Activated CD8-positive, alpha-beta memory T cell treated with anti-CD3 and anti-CD28 coated beads for 36 hours (primary cell): Measurements from ENCODE around the gene ALG13. TPM values are rescaled to one million over a fixed set of nuclear protein-coding genes. Genes with fewer than 3 reads are reported as not detected.
"Not testable (repeated sequence)": the region's sequence is repeated elsewhere in the genome, so short reads cannot be mapped to it uniquely, and the experiment has no call there.

Experiments used
- CTCF ChIA-PET: fragments of 350-600 bp; sonication (Branson Sonifier 250); formaldehyde crosslinking; loops from one replicate; lab custom pipeline; 2021; ENCODE audit warnings: antibody characterized with exemption; lab: Charles Lee
- POLR2A ChIA-PET: fragments of 350-600 bp; sonication (Branson Sonifier 250); formaldehyde crosslinking; loops from one replicate; lab custom pipeline; 2021; ENCODE audit warnings: antibody characterized with exemption; lab: Charles Lee
- total RNA-seq, 2 experiments: library from RNA; stranded (reverse); gene quantifications; one replicate each; pipeline ENCODE4 v1.2.3, GENCODE V29; 2021

Gene ALG13
- total RNA-seq, 2 experiments from 2014 or later: 47.6 to 50.9 TPM

DNA sequence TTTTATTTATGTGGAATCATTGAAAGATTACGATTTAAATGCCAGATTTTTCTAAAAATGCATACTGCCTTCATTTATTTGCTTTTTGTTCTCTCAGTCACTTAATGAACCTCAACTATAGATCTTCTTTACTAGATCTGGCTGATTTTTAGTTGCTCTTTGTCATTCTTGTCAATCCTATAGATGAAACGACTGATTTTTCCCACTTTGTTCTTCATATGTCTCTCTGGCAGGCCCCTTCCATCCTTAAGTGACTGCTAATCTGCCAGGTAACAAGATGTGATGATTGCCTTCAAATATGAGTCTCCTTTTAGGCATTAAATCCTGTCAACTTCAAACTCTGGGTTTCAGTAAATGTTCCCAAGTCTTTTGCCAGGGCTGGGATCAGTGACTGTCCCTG, 61.0 kb downstream of the ALG13 start:
- CTCF ChIA-PET: no interaction called here
- POLR2A ChIA-PET: no interaction called here

DNA sequence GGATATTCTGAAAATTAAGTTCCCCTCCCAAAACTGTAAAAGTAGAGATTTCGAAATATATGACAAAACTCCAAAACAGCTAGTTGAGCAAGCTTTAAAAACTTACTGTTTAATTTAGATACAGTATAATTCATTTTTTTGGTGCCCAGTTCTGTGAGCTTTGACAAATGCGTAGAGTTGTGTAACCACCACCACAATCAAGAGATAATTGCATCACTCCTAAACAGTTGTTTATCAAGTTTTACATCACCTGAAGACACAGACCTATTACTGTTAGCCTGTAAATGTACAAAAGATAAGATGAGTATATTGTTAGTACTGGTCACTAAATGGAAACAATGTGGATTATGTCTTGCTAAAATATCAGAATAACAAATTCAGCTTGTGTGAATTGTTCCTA, 62.3 kb downstream of the ALG13 start:
- CTCF ChIA-PET: no interaction called here
- POLR2A ChIA-PET: no interaction called here

DNA sequence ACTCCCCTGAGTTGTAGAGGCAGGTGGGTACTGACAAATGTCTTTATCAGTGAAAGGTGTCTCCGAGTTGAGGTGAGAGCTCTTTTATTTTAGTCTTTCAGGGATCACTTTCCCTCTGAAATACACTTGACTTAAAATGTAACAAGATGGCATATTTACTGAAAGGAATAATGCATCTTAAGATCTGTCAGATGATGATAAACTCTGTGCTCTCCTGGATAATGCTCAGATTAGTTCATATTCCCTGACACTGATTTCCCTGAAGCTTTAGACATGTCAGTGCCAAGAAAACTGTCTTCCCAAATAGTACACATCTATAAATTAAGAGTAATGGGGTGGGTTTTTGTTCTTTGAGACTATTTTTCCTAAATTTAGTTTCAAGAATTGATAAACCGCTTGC, 75.5 kb downstream of the ALG13 start:
- POLR2A ChIA-PET: no interaction called here
- CTCF ChIA-PET: no interaction called here

DNA sequence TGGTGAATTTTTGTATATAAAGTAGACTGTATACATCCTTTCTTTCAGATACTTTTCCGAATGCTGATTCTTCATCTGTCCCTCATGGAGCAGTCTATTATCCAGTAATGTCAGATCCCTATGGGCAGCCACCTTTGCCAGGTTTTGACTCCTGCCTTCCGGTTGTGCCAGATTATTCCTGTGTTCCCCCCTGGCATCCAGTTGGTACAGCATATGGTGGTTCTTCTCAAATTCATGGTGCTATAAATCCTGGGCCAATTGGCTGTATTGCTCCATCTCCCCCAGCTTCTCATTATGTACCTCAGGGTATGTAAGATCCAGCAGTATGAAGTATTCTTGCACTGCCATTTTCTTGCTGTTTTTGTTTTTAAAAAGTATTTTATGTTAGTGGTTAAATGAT, 78.7 kb downstream of the ALG13 start:
- ChIA-PET POLR2A (no interaction called here), CTCF (no interaction called here)

DNA sequence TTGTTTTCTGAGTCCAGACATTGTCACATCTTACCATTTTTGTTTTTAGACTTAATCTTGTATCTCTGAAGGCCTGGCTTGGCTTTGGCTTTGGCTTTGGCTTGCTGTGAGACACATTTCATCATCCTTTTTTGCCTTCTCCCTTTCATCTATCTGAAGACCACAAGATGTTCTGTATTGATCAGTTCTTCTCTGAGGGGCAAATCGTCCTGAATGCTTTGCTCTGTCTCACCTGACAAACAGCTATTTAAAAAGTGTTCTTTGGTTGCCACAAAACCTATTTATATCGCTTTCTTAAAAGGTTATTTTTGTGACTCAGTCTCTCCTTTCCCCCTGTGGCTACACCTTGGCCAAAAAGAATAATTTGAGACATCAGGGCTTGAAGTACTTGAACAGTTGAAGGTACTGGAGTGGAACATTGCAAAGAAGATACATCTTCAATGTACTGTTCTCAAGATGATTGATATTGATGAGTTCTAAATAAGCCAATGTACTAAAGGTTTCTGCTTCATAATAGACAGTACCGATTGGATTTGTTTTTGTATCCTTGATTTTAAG, 80.7 kb downstream of the ALG13 start:
- ChIA-PET POLR2A (no interaction called here), CTCF (no interaction called here)

DNA sequence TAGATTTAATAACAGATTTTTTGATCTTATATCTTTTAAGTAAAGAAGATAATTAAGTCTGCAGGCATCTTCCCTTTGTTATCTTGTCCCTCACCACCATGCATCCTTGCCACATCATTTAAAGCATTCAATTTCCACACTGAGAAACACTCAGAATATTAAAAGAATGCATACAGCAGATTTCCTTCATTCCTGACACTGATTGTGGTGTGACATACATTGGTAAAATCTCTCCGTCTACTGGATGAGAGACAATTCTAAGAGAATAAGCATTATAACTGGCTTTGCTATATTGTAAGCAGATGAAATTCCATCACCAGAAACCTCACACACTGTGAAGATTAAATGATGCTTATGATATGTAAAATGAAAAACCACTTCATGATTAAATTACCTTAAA, 97.6 kb downstream of the ALG13 start:
- POLR2A ChIA-PET: no interaction called here

DNA sequence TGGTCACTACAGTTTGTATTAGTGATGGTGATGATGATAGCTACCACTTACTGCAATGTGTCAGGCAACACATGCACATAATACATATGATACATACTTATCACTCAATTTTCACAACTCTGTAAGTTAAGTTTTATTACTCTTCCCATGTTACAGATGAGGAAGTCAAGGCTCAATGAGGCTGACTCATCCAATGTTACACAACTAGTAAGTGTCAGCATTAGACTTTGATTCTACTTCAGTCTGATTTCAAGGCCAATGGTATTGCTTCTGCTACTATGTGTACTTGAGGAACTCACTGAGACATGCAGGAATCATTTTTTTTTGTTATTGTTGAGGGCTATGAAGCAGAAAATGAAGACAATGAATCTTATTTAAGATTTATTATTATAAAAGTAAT, 98.6 kb downstream of the ALG13 start:
- ChIA-PET CTCF (no interaction called here), POLR2A (no interaction called here)

More for the DNA sequence above, 97.6 kb downstream of the ALG13 start:
- CTCF ChIA-PET: no interaction called here

DNA sequence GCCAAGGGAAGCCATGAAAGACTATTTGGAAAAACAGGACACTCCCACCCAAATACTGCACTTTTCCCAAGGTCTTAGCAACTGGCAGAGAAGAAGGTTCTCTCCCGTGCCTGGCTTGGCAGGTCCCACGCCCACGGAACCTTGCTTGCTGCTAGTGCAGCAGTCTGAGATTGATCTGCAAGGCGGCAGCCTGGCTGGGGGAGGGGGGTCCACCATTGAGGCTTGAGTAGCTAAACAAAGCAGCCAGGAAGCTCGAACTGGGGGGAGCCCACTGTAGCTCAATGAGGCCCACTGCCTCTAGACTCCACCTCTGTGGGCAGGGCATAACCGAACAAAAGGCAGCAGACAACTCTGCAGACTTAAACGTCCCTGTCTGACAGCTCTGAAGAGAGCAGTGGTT, 103.7 kb downstream of the ALG13 start:
- CTCF ChIA-PET: no interaction called here

DNA sequence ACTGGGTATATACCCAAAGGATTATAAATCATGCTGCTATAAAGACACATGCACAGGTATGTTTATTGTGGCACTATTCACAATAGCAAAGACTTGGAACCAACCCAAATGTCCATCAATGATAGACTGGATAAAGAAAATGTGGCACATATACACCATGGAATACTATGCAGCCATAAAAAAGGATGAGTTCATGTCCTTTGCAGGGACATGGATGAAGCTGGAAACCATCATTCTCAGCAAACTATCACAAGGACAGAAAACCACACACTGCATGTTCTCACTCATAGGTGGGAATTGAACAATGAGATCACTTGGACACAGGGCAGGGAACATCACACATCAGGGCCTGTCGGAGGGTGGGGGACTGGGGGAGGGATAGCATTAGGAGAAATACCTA, 109.1 kb downstream of the ALG13 start:
- CTCF ChIA-PET, POLR2A ChIA-PET: not testable (repeated sequence)

More for the DNA sequence above, 103.7 kb downstream of the ALG13 start:
- POLR2A ChIA-PET: no interaction called here

Other genes with a start within 250 kb of the ALG13 start
- not detected for gene SERTM2, start 169.5 kb upstream of the ALG13 start, total RNA-seq
- not detected for gene TRPC5OS, start 195.0 kb downstream of the ALG13 start, total RNA-seq